Stimulated activated CD8-positive, alpha-beta memory T cell treated with anti-CD3 and anti-CD28 coated beads, Interleukin-15, amount 100 ng/mL, for 4 hours (primary cell): ENCODE data around the gene CHRNB4.

Experiments used
- DNase-seq, 2 donors: peaks; one replicate each; pipeline ENCODE4 v3.0.0-alpha.2; 2020; ENCODE audit warnings: low read depth in 2 of 2

Gene CHRNB4

DNA sequence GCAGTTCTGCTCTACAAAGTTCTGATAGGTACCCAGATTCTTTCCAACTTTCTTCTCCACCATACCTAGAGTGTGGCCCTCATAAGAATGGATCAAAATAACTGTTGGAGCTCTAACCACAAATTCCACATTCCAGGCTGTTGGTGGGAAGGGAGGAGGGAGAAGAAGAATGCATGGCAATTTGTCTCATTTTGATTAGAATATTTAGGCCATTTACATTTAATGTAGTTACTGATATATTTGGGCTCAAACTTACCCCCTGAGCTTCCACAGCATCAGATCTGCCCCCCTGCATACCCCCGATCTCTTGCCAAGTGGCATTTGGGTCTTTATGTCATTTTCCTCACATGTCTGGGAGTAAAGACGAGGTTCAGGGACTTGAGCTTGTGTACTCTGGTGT, 7.7 kb downstream of the CHRNB4 start:
- DNase-seq, result no peak

- DNase-seq, result no peak
Observed at GRCh38 chr15:78630886-78631633, 9.9 kb downstream of the CHRNB4 start.

- DNase-seq, result no peak
Observed at GRCh38 chr15:78629716-78630065, 11.3 kb downstream of the CHRNB4 start.

- no peak for DNase-seq
Observed at GRCh38 chr15:78629031-78629715, 11.8 kb downstream of the CHRNB4 start.

- no peak for DNase-seq
Observed at GRCh38 chr15:78628227-78628626, 12.8 kb downstream of the CHRNB4 start.

DNA sequence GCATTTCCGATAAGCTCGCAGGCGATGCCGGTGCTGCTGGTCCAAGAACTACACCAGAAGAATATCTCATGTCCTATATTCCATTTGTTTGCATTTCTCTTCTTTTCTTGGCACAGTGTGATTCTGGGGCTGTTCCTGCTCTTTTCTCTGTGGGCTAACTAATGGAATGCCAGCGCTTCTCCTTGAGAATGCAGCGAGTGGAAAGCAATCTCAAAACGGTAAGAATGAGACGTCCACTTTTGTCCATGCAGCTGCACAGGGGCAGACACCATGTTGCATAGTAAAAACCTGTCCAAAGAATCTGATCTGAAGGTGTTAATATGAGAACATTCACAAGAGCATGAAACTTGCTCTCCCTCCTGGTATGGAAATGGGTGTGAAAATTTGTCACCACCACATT, 13.7 kb downstream of the CHRNB4 start:
- DNase-seq, result no peak

GRCh38 chr15:78626381-78626995, 14.5 kb downstream of the CHRNB4 start:
- DNase-seq, result no peak

GRCh38 chr15:78625606-78626280, 15.3 kb downstream of the CHRNB4 start:
- no peak for DNase-seq

DNA sequence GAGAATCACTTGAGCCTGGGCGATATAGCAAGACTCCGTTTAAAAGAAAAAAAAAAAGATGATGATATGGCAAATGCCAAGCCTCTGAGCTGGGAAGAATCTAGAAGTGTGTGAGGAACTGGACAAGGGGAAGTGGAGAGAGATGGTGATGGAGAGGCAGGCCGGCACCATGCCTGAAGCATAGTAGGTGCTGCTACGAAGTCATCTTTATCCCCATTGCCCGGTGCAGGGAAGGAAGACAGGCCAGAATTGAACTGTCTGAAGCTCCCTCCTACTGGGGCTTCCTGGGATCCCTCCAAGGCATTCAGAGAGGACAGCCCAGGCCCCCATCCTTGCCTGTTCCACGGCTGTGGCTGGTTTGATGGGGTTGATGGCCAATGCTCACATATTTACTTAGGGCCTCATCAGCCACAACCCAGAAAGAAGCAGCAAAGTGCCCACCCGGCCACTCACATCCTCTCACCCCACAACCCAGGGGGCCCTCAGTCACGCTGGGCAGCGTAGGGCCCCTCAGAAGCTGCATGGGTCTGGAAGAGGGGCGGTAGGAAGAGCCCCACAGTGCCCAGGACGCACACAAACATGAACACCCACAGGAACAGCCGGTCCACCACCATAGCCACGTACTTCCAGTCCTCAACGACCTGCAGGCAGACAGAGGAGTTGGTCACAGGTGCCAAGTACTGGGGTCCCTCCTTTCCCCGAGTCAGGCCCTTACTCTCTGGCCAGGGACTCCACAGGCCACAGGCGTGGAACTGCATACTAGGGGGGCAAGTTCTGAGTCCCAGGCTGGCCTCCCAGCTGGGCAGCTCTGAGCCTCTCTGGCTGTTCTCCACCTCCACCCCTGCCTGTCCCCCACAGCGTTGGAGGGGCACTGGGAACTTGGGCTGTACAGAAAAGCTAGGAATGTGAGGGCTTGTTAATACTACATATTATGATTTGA, 16.1 kb downstream of the CHRNB4 start:
- no peak for DNase-seq

GRCh38 chr15:78623786-78624497, 17.1 kb downstream of the CHRNB4 start:
- DNase-seq, result no peak

GRCh38 chr15:78621810-78622402, 19.1 kb downstream of the CHRNB4 start:
- DNase-seq, result no peak

- no peak for DNase-seq
Observed at GRCh38 chr15:78620527-78621421, 20.2 kb downstream of the CHRNB4 start, which contains the start of gene CHRNA3. TSS of gene CHRNA3 (minus strand) at chr15:78620996. CDS start at chr15:78620794, 202 bp downstream.

GRCh38 chr15:78620021-78620526, 20.9 kb downstream of the CHRNB4 start:
- no peak for DNase-seq

GRCh38 chr15:78619022-78619950, 21.7 kb downstream of the CHRNB4 start:
- DNase-seq, result no peak

- peak; percentile 16 to 62 for DNase-seq
Observed at GRCh38 chr15:78618490-78618934, 22.5 kb downstream of the CHRNB4 start.

DNA sequence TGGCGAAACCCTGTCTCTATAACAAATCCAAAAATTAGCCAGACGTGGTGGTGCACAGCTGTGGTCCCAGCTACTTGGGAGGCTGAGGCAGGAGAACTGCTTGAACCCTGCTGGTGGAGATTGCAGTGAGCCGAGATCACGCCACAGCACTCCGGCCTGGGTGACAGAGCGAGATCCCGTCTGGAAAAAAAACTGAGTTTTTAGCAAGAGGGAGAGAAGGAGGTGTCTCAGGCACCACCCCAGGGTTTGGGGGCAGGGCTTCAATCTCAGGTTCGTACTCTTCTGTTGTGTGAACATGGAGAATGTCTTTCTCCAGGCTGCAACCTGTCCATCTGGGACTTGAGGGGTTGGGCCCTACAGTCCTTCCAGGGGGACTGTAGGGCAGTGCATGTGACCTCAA, 22.9 kb downstream of the CHRNB4 start:
- DNase-seq, result no peak

DNA sequence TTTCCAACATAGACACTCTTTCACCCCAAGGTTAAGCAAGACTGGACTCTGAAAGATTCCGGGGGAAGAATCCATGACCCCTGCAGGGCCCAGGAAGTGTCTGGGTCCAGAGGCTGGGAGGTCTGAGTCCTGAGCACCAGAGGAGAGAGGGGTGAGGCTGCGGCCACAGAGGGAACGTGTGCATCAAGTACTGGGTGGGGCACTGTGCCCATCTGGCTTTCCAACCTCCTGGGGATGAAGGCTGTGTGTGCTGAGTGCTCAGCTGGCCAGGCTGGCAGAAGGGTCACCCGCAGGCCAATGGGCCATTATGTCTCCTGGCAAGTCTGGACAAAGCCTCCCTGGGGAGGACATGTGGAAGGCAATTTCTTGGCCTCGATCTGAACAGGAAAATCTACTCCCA, 23.5 kb downstream of the CHRNB4 start:
- DNase-seq, result no peak

DNA sequence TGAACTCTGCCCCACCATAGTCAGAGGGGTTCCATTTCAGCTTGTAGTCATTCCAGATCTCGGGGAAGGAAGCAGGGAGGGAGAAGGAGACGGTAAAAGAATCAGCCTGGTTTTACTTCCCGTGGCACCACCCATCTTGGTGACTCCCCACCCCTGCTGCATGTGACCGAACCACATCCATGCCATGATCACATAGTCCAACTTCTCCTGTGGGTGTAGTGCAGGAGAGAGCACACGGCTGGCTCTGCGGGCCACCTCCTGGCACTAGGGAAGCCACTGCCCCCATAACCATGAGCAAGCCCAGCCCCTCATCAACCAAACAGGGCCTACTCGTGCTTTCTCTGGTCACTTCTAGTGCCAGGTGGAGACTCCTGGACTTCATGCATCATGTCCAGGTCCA, 23.9 kb downstream of the CHRNB4 start:
- DNase-seq, result no peak
